ENCODE data around the gene PNMA3. TPM values are rescaled to one million over a fixed set of nuclear protein-coding genes. Genes with fewer than 3 reads are reported as not detected.
"Not testable (repeated sequence)": the region's sequence is repeated elsewhere in the genome, so short reads cannot be mapped to it uniquely, and the experiment has no call there.

The PNMA3 gene
- total RNA-seq, 3 donors from 2014 or later: under 0.01 to 0.33 TPM; not detected in 1

GRCh38 chrX:153075366-153075765 is 19.1 kb downstream of the PNMA3 start:
- no peaks in the 10 kb centered on the region for H3K4me1 ChIP-seq
- TF ChIP-seq POLR2AphosphoS5 (IDR thresholded peaks at IDR 0.05): no peak
- TF ChIP-seq, protein P1, sequence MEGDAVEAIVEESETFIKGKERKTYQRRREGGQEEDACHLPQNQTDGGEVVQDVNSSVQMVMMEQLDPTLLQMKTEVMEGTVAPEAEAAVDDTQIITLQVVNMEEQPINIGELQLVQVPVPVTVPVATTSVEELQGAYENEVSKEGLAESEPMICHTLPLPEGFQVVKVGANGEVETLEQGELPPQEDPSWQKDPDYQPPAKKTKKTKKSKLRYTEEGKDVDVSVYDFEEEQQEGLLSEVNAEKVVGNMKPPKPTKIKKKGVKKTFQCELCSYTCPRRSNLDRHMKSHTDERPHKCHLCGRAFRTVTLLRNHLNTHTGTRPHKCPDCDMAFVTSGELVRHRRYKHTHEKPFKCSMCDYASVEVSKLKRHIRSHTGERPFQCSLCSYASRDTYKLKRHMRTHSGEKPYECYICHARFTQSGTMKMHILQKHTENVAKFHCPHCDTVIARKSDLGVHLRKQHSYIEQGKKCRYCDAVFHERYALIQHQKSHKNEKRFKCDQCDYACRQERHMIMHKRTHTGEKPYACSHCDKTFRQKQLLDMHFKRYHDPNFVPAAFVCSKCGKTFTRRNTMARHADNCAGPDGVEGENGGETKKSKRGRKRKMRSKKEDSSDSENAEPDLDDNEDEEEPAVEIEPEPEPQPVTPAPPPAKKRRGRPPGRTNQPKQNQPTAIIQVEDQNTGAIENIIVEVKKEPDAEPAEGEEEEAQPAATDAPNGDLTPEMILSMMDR (IDR thresholded peaks at IDR 0.05): no peak
- no peak for TF ChIP-seq POLR2A (IDR thresholded peaks at IDR 0.05)
- intact Hi-C loops (cut with DNase I; ENCODE audit: low total_unique reads): no loop called here

DNA sequence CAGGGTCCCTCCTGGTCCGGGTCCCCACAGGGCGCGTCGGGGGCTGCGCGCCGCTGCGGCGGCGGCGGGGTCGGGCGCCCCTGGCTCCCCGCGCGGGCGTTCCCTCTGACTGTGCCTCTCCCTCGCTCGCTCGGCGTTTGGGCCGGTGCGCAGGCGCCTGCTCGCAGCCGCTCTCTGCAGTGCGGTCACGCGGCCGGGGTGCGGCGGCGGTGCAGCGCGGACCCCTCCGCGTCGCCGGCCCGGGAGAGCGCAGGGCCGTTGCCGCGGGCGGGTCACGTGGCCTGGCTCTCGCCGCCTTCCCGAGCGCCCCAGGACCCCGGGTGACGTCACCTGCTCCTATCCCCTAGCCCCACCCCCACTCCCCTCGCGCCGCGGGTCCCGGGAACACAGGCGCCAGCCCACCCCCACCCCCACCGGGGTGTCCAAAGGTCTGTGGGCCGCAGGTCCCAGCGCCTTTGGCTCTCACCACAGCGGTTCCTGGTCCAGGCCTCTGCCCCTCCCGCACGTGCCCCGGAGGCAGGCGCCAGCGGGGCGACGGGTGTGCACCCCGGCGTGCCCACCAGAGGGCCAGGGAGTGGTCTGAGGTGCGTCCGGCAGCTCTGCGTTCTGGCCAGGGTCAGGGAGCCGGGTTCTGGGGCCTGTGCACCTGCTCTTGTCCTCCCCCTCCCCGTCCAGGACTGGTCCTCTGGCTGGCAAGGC is 21.3 kb downstream of the PNMA3 start:
- DNase-seq (ENCODE audit: low spot score in 2 of 2); H3K36me3 ChIP-seq; H3K4me3 ChIP-seq; H3K27ac ChIP-seq; H3K4me1 ChIP-seq; intact Hi-C loops (cut with DNase I; ENCODE audit: low total_unique reads); H3K9me3 ChIP-seq: not testable (repeated sequence)
- peaks cover 0 to 13% of the 10 kb centered on the region in 2 donors for H3K27me3 ChIP-seq

More at GRCh38 chrX:153075366-153075765, 19.1 kb downstream of the PNMA3 start:
- no peak overlapping the region for H3K4me3 ChIP-seq
- H3K27ac ChIP-seq: no peak overlapping the region
- DNase-seq (ENCODE audit: low spot score in 2 of 2): no peak
- H3K9me3 ChIP-seq: no peaks in the 10 kb centered on the region
- H3K27me3 ChIP-seq: peaks cover 0 to 13% of the 10 kb centered on the region in 2 donors
- H3K36me3 ChIP-seq: no peaks in the 10 kb centered on the region

DNA sequence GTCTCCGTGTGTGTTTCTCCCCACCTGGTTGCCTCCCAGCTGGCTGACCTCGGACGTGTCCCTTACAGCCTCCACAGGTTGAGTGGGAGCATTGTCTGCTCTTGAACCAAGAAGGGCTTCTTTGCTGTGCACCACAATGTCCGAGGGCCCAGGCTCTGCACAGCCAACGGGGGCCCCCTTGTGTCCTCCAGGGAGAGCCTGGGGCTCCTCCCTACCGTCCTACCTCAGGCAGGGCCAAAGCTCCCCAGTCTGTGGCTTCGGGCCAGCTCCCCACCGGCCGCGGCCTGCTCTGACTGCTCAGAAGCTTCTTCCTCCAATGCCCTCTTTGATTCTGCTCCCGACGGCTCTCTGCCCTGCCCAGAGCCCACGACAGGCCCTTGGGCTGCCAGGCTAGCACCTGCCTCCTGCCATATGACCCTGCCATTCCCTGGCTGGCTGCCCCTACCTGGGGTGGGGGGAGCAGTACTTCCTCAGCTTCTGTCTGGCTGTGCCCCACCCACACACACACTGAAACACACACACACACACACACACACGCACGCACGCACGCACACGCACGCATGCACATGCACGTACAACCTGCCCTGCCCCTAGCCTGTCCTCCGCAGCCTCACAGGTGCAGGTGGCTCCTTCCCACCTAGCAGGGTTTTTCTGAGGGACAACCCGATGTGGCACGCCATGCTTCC is 27.1 kb downstream of the PNMA3 start:
- H3K4me1 ChIP-seq; H3K36me3 ChIP-seq; H3K9me3 ChIP-seq; intact Hi-C loops (cut with DNase I; ENCODE audit: low total_unique reads); H3K4me3 ChIP-seq; H3K27ac ChIP-seq; DNase-seq (ENCODE audit: low spot score in 2 of 2): not testable (repeated sequence)
- peaks cover 0 to 15% of the 10 kb centered on the region in 2 donors for H3K27me3 ChIP-seq

DNA sequence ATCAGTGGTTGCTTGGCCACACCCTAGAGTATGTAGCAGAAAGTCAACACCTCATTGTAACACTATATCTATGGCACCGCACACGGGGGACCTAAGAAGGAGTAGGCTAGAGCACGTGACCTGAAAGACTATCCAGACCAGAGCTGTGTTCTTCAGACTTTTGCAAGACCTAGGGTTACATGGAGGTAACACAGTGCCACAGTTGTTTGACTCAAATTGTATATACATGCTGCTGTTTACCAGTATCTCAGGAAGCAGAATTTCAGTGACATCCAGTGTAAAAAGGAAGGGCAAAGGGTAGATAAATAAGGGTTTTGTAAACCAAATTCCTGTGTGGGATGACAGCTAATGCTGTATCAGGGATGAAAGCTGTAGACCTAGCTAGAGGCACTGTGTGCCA is 46.1 kb downstream of the PNMA3 start:
- TF ChIP-seq POLR2AphosphoS5 (IDR thresholded peaks at IDR 0.05) (no peak), POLR2A (IDR thresholded peaks at IDR 0.05) (no peak)
- TF ChIP-seq, protein P1 (IDR thresholded peaks at IDR 0.05): no peak
- Histone ChIP-seq H3K27ac (no peak overlapping the region), H3K4me3 (no peak overlapping the region), H3K4me1 (no peaks in the 10 kb centered on the region), H3K36me3 (no peaks in the 10 kb centered on the region), H3K9me3 (peaks cover 13 to 47% of the 10 kb centered on the region in 2 donors), H3K27me3 (peaks cover 0 to 18% of the 10 kb centered on the region in 2 donors)
- no peak for DNase-seq (ENCODE audit: low spot score in 2 of 2)
- intact Hi-C loops (cut with DNase I; ENCODE audit: low total_unique reads): no loop called here

- H3K27ac ChIP-seq; DNase-seq (ENCODE audit: low spot score in 2 of 2); H3K36me3 ChIP-seq; H3K4me3 ChIP-seq; H3K4me1 ChIP-seq; intact Hi-C loops (cut with DNase I; ENCODE audit: low total_unique reads): not testable (repeated sequence)
- peaks cover 0 to 18% of the 10 kb centered on the region in 2 donors for H3K27me3 ChIP-seq
- H3K9me3 ChIP-seq: peaks cover 13 to 47% of the 10 kb centered on the region in 2 donors
Measured at GRCh38 chrX:153104959-153105358, 48.7 kb downstream of the PNMA3 start.

GRCh38 chrX:153106092-153106801 is 50.0 kb downstream of the PNMA3 start:
- Histone ChIP-seq H3K27me3 (peaks cover 0 to 14% of the 10 kb centered on the region in 2 donors), H3K9me3 (peaks cover 10 to 40% of the 10 kb centered on the region in 2 donors)
- intact Hi-C loops (cut with DNase I; ENCODE audit: low total_unique reads); DNase-seq (ENCODE audit: low spot score in 2 of 2); H3K4me3 ChIP-seq; H3K27ac ChIP-seq; H3K36me3 ChIP-seq; H3K4me1 ChIP-seq: not testable (repeated sequence)

Other genes starting within 250 kb of the PNMA3 start
- gene CETN2, start 225.7 kb upstream of the PNMA3 start, total RNA-seq: 10 to 100 TPM; 23.2 to 36.1 (median 26.9) TPM
- gene NSDHL, start 225.4 kb upstream of the PNMA3 start, total RNA-seq: 10 to 100 TPM; 13.1 to 20.8 (median 16.7) TPM
- 10 to 100 TPM in 1 of 3 donors, 1 to 10 TPM in 2; 5.9 to 19.5 (median 7.5) TPM for gene ZNF185, start 158.4 kb upstream of the PNMA3 start, total RNA-seq
- not detected for gene PNMA5, start 62.4 kb upstream of the PNMA3 start, total RNA-seq
- 1 to 10 TPM in 1 of 3 donors, under 1 TPM in 2; 0.33 to 1.8 (median 0.73) TPM for gene PNMA6A, start 16.0 kb downstream of the PNMA3 start, total RNA-seq
- not detected for gene MAGEA1, start 122.8 kb downstream of the PNMA3 start, total RNA-seq